ENCODE data around the gene ALG9. TPM values are rescaled to one million over a fixed set of nuclear protein-coding genes. Genes with fewer than 3 reads are reported as not detected.

Gene ALG9
- total and polyA plus RNA-seq, 2 donors (not counting 3 experiments of a cell fraction or from before 2014, with no cell fraction given), result 29.1 to 29.4 TPM

GRCh38 chr11:111811445-111811844 is 59.9 kb downstream of the ALG9 start:
- Histone ChIP-seq H3K27me3 (ENCODE audit: control insufficient read depth in 2 of 2, insufficient read depth in 2 of 2, low read length in 2 of 2) (no peaks in the 10 kb centered on the region), H3K4me3 (replicated peaks in 1 of 3; ENCODE audit: insufficient read depth in 1 of 3, low read depth in 1 of 3, low read length in 3 of 3) (no peak overlapping the region), H3K9me3 (replicated peaks; ENCODE audit: control insufficient read depth, insufficient read depth, low read length) (no peaks in the 10 kb centered on the region), H4K20me1 (replicated peaks; ENCODE audit: control insufficient read depth, extremely low read depth, insufficient read depth, low read length) (no peaks in the 10 kb centered on the region), H3K4me1 (ENCODE audit: control insufficient read depth, extremely low read depth, insufficient read depth, low read length) (no peaks in the 10 kb centered on the region), H3K79me2 (ENCODE audit: control insufficient read depth, insufficient read depth, low read length) (no peaks in the 10 kb centered on the region), H3K9ac (replicated peaks; ENCODE audit: extremely low read depth, insufficient read depth, low read length) (no peak overlapping the region), H3K27ac (ENCODE audit: insufficient read depth, low read depth, low read length) (no peak overlapping the region), H3K9me1 (replicated peaks; ENCODE audit: control insufficient read depth, extremely low read depth, insufficient read depth, low read length) (no peaks in the 10 kb centered on the region), H3K4me2 (ENCODE audit: insufficient read depth, low read length) (no peak overlapping the region), H3K36me3 (ENCODE audit: control insufficient read depth in 2 of 2, extremely low read depth in 1 of 2, insufficient read depth in 2 of 2, low read length in 2 of 2) (peaks cover 7 to 9% of the 10 kb centered on the region in 2 experiments), H2AFZ (ENCODE audit: low read depth, low read length) (no peak overlapping the region)
- no peak for TF ChIP-seq CTCF (IDR thresholded peaks at IDR 0.05; ENCODE audit: extremely low read depth in 1 of 2, insufficient read depth in 1 of 2, low read depth in 1 of 2, low read length in 2 of 2)
- no peak for TF ChIP-seq MAX (IDR thresholded peaks at IDR 0.05; ENCODE audit: insufficient read depth, insufficient read length)
- TF ChIP-seq JUN (IDR thresholded peaks at IDR 0.05; ENCODE audit: borderline replicate concordance, insufficient read depth, insufficient read length, low read depth), result no peak
- no peak for TF ChIP-seq GATA2 (IDR thresholded peaks at IDR 0.05; ENCODE audit: insufficient read depth, insufficient read length, low read depth, low read length)
- TF ChIP-seq POLR2A (IDR thresholded peaks at IDR 0.05; ENCODE audit: low read depth, low read length), result no peak
- TF ChIP-seq EZH2 (IDR thresholded peaks at IDR 0.05; ENCODE audit: borderline replicate concordance, low read depth, low read length, severe bottlenecking), result no peak
- TF ChIP-seq MYC (IDR thresholded peaks at IDR 0.05; ENCODE audit: low read depth, low read length), result no peak
- no peak for TF ChIP-seq POLR2AphosphoS5 (IDR thresholded peaks at IDR 0.05; ENCODE audit: insufficient read depth, low read depth, low read length)
- TF ChIP-seq FOS (IDR thresholded peaks at IDR 0.05; ENCODE audit: borderline replicate concordance, insufficient read depth, low read length), result no peak
- BruUV-seq (replicated peaks), result no TSS peak
- DNase-seq (ENCODE audit: low read depth, low spot score) (no peak), FAIRE-seq (no peak)
- POLR2A ChIA-PET, result no interaction called here
- intact Hi-C loops (cut with micrococcal nuclease), result no loop called here
- dilution Hi-C loops (cut with MboI; ENCODE audit: extremely low pct_ligation_motif_present, low sequenced_read_pairs), result no loop called here
- CTCF ChIA-PET, result no interaction called here

All from endothelial cell of umbilical vein (primary cell).